GM19043 (cell line): ENCODE measurements around the gene ITGAD.

Source experiments
- ATAC-seq: cut with Tn5 transposase; IDR thresholded peaks from one replicate; pipeline ENCODE4 v1.9.1; 2021; ENCODE audit warnings: low read depth; ENCODE audit not compliant: unreplicated experiment

The ITGAD gene

DNA sequence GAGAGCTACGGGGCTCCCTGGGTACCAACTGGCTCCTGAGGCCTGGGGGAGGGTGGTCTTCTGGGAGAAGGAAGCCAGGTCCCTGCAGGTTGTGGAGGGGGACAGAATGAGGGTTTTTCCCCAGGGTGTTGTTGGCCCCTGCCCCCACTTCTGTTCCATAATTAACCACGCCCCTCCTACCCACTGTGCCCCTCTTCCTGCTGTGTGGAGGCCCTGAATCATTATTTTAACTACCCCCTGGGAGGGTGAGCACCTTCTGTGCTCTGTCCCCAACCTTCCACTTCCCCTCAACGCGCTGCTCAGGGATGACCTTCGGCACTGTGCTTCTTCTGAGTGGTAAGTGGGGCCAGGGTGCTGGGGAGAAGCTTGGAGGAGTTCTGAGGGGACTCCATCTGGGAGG, at the start of gene ITGAD:
ITGAD (plus strand) TSS at position 280 of the 400 bp plus-strand sequence; CDS start at position 306, 26 bp downstream.
- ATAC-seq: no peak

DNA sequence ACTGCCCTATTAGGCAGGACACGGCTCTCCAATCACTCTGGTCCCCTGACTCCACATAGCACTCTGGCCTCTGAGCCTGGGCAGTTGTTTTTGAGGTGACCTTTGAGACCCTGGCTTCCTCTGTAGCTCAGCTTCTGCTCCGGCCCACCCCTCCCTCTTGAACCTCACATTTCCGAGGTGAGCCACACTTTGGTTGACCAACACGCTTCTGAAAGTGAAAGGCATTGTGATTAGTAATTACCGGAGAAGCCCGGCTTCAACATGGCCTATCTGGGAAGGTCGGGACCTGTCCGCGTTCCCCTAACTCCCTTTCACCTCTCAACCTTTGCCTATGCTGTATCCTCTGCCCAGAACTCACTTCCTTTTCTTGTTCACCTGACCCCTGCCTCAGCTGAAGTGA, 48.4 kb upstream of the ITGAD start:
- ATAC-seq: peak; percentile 85

DNA sequence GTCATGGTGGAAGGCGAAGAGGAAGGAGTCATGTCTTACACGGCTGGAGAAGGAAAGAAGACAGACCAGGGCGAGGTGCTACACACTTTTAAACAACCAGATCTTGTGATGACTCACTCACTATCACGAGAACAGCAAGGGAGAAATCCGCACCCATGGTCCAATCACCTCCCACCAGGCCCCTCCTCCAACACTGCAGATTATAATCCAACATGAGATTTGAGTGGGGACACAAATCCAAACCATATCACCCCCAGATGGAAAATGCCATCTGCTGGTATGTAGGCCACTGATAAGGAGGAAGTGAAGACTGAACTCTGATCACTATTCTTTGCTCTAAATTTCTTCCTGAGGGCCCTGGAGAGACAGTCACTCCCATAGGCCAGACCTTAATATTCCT, 45.7 kb upstream of the ITGAD start:
- no peak for ATAC-seq

DNA sequence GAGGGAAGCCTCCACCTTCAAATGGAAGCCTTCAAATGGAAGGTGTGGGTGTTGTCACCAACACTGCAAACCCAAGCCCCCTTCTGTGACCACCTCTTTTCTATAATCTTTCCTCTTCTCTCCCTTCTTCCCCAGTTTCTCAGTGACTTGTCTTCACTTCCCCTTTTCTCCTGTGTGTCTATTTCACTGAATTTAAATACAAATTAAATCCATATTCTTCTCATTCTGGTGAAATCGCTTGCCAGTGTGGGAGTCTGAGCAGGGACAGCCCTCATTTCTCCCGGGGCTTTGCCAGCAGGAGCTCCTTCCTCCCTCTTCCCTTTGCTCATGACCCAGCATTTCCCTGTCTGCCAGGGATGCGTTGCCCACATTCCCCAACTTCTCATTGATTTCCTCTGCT, 44.6 kb upstream of the ITGAD start:
- ATAC-seq: no peak

DNA sequence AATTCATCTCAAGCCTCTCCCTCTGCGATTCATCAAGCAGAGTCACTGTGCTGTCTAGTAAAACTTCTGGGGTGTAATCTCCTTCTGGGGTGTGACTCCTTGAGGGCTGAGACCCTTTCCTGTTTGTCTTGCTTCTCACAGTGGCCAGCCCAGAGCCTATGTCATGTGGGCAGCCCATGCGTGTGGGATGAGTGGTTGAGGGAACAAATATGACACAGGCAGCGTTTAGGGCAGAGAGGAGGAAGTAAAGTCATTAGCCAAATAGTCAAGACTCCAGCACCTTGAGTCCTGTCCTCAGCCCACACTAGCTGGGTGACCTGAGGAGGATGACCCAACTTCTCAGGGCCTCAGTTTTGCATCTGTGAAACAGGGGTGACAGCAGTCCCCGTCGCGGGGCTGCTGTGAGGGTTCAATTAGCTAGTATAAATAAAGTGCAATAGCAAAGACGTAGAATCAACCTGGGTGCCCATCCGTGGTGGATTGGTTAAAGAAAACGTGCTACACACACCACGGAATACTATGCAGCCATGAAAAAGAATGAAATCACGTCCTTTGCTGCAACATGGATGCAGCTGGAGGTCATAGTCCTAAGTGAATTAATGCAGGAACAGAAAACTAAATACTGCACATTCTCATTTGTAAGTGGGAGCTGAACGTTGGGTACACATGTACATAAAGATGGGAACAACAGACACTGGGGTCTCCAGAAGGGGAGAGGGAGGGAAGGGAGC, 42.7 kb upstream of the ITGAD start:
- ATAC-seq: no peak

DNA sequence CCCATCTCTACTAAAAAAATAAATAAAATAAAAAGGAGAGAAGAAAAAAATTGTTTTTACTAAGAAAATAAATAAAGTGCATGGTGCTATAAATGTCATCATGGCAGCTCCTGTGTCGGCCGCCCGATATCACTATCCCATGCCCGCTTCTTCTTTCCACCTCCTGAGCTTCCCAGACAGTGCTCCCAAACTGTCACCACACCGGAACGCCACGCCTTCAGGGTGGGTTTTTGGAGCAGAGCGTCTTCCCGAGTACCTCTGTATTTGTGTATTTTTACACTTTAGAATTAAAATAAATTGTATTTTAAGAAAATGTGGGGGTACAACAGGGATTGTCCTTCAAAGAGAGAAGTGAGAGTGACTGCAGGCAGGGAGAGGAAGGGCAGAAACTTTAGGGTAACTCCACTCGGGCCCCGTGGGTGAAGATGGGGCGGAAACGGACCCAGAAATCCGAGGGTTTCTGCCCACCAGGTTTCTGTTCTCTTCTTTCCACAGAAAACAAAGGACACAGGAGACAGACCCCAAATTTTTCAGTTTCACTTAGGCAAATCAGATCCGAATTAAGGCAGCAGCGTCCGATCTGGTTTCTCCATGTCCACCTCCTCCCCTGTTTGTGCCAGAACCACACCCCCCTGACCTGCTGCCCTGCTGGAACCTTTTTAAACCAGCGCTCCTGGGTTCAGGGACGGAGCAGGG, 41.7 kb upstream of the ITGAD start:
- ATAC-seq: no peak

DNA sequence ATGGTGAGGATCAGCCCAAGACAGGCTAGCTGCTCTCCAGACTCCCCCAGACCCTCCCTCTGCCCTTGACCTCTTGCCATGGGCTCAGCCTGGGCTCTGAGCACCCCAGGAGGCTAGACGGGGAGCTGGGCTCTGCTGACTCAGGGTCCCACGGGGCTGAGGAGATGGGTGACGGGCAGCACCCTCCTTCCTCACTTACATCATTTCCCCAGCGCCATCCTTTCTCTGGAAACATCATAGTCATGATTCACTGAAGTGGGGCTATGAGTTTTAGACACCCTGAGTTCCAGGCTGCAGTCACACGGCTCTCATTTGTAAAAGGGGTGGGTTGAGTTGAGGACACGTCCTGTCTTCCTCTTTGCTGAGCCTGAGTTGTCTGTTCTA, 41.2 kb upstream of the ITGAD start:
- ATAC-seq: no peak

DNA sequence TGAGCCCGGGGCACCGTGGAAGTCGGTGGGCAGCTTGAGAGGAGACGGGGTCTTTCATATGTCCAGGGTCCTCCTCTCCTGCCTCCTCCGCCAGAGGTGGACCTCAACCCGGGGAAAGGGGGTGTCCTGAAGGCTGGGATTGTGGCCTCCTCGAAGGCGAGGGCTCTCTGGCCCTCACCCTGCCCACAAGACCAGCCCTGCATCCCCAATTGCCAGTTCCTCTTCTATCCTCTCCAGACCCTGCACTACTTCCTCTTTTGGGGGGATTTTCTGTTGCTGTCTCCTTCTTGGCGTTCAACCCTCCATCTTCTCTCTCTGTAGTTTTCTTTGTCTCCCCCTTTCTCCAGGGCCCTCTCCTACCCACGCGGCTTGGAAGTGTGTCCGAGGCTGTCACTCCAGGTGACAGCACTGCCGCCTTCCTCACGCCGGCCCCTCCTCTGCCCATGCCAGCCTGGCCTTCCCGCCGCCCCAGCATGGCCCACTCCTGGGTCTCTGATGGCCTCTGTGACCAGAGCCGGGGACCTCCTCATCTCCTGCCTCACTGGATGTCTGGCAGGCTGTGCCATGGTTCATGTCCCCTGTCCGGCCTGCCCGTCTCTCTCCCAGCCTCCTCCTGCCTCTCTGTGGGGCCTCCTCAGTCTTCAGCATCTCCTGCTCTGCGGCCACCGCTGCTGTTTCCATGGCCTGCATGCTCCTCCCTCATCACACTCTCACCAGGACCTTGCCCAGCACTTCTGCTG, 40.6 kb upstream of the ITGAD start:
- no peak for ATAC-seq

DNA sequence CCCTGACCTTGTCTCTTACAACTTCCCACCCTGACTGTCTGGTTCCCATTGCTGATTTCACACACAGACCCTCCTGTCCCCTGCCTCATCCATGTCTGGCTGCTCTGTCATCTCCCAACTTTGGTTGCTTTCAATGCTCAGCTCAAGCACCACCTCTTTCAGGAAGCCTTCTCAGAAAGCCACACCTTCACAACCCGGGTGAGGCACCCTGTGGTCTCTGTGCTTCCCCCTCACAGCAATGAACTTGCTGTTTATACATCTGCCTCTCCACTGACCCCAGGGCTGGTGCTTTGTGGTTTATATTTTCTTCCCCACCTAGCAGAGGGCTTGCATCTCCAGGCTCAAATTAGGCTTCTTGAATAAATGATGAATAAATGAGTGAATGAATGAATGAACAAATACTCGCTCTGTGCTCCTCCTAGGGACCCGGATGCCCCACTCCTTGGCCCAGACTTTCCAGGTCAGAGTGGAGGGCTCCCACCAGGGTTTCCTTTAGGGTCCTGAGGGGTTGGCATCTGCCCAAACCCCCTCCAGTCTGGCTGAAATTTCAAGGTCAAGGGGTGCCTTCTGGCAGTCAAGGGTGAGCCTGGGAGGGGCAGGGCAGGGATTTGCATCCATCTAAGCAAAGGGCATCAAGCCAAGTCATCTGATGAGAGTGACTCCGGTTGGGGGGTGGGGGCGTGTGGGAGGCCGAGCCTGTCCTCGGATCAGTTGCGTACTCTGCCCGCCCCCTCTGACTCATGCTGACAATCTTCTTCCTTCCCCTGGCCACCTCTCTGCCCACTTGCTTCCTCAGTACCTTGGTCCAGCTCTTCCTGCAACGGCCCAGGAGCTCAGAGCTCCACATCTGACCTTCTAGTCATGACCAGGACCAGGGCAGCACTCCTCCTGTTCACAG, 38.5 kb upstream of the ITGAD start, which contains the start of gene ITGAX:
ITGAX (plus strand) TSS at position 783 of the 898 bp plus-strand sequence; CDS start at position 862, 79 bp downstream.
- peak; percentile 71 for ATAC-seq

DNA sequence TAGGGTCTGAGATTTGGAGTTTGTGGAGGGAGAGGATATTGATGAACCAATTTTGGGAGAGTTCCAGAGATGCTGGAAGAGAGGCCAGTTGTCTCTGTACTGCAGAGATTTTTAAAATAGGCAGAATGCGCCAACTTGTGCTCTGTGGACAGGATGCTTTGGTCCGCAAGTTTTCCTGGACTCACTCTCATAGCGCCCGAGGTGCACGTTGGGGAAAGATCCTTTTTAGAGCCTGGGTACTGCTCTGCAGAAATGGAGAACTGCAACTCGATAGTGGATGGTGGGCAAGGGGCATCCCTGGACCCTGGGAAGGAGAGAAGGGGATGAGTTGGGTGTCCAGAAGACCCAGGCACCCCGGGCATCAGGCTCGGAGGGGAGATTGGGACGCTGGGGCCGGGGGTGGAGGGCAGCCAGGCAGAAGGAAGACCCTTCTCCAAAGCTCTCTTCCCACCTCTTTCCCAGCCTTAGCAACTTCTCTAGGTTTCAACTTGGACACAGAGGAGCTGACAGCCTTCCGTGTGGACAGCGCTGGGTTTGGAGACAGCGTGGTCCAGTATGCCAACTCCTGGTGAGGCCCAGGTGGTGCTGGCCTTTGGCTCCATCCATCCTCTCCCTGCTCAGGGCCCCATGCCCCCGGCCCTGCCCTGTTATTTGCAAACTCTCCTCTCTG, 37.6 kb upstream of the ITGAD start:
- ATAC-seq: no peak

DNA sequence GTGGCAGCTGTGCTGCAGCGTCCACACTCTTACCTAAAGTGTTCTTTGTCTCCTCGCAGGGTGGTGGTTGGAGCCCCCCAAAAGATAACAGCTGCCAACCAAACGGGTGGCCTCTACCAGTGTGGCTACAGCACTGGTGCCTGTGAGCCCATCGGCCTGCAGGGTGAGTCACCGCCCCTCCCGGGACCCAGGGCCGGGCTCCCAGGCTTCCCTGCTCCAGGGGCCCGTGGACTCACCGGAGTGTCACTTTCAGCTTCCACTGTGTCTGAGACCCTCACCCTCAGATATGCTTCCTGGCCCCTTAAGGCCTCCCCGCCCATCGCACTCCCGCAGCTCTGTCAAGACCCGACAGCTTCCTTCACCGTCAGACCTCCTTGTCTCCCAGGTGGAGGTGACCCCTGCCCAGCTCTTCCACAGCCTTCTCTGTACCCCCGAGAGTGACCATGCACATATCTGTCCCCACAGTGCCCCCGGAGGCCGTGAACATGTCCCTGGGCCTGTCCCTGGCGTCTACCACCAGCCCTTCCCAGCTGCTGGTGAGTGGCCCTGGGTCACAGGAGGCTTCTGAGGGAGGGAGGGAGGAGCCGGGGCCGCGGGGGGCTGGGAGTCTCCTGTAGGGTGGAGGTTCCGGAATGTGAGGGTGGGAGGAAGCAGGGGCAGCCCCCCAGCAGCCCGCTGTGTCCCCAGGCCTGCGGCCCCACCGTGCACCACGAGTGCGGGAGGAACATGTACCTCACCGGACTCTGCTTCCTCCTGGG, 36.4 kb upstream of the ITGAD start:
- no peak for ATAC-seq

DNA sequence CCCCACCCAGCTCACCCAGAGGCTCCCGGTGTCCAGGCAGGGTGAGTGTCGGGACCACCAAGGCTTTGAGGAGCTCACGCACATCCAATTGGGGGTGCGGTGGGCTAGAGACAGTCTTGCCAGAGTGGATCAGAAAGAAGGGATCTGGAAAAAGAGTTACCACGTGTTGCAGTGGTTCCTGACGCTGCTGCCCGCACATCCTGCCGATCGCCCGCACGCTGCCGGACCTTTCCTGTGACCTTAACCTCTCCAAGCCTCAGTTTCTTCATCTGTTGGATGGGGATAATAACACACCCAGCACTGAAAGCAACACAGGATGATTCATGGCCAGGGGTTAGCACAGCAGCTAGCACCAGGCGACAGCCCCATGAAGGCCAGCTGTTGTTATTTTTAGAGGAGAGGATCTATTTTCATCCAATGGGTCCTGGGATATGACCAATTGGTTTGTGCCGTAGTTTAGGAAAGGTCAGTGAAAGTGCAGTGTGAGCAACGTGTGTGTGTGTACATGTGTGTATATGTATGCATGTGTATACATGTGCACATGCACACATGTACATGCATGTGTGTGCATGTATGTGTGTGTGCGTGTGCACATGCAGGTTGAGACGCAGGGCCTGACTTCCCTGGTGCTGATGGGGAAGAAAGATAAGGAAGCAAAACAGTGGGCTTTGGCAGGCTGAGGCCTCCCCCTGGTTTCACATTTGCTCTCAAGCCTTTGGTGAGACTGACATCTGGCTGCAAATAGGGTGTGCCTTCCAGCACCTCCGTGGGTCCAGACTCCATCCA, 35.6 kb upstream of the ITGAD start:
- ATAC-seq: no peak

DNA sequence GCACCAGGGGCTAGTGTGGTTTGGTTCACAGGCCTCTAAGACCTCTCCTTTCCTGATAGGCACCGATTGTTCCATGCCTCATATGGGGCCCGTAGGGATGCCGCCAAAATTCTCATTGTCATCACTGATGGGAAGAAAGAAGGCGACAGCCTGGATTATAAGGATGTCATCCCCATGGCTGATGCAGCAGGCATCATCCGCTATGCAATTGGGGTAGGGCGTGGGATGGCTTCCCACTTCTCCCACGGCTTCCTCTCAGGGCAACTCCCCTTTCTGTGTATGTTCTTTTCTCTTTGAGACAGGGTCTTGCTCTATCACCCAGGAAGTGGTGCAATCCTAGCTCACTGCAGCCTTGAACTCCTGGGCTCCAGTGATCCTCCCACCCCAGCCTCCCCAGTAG, 32.9 kb upstream of the ITGAD start:
- ATAC-seq: no peak

DNA sequence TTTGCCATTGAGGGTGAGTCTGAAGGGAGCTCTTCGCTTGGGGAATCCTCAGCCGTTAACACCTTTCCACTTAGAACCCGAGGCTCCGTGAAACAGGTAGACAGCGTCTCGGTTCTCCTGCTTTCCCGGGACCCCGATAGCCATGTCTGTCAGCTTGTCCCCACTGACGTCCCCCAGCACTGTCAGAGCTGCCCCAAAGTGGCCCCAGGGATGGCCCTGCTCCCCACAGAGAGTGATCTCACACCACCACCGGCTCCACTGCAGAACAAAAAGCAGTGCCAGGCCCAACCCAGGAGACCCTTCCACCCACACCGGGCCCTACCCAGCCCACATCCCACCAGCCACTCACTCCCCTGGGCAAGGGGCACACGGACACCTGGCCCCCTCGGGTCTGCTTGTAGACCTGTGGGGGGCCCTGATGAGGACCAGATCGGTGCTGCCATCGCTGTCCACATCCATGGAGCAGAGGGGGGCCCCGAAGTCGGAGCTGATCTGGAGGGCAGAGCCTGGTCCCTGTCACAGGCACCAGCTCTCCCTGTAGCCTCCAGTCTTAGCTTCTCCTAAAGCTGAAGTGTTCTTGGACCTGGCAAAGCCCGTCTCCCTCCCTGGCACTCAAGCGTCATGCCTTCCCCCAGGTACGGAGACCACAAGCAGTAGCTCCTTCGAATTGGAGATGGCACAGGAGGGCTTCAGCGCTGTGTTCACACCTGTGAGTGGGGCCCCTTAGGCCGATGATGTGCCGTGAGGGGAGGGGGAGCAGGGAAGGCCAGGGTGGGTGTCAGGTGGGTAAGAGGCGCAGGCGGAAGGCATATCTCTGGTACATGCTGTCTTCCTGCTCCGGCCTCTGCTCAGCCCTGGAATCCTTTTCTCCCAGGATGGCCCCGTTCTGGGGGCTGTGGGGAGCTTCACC, 31.7 kb upstream of the ITGAD start:
- no peak for ATAC-seq

DNA sequence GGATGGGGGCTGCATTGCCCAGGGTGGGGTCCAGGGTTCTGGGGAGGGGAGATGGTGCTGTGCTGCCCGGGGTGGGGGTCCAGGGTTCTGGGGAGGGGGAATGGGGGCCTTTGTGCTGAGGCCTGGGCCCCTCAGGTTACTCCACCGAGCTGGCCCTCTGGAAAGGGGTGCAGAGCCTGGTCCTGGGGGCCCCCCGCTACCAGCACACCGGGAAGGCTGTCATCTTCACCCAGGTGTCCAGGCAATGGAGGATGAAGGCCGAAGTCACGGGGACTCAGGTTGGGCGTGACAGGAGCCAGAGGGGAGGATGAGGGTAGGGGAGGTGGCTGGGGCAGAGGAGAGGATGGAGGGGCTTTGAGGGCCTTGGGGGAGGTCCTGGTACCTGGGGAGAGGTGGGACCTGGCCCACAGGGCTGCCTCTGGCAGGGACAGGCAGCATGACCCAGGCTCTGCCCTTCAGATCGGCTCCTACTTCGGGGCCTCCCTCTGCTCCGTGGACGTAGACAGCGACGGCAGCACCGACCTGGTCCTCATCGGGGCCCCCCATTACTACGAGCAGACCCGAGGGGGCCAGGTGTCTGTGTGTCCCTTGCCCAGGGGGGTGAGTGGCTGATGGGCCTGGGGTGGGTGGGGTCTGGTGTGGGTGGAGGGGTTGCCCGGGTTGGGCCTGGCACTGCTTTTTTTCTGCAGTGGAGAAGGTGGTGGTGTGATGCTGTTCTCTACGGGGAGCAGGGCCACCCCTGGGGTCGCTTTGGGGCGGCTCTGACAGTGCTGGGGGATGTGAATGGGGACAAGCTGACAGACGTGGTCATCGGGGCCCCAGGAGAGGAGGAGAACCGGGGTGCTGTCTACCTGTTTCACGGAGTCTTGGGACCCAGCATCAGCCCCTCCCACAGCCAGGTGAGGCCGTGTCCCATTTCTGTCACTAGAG, 30.4 kb upstream of the ITGAD start:
- ATAC-seq: no peak

DNA sequence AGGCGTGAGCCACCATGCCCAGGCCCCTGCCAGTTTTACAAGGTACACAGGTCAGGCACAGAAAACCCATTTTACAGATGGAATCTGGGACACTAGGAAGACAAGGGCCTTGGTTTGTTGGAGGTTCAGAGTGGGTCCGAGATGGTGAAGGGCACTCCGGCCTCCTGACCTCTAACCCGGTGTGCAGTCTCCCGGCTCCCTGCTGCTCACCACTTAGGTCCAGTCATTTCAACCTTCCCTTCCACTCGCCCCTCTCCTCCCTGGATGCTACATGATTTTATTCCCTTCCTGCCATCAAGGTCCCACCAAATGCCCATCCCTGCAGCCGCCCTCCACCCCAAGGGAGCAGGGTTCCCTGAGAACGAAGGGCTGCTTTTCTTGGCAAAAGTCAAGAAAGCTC, 29.4 kb upstream of the ITGAD start:
- ATAC-seq: no peak
